HCT116 (cell line): Measurements from ENCODE around the gene TERF2IP.

Experiments
- EZH2 ChIP-seq: fragments of 200-600 bp; sonication (generic); IDR thresholded peaks from 2 replicates; pipeline ENCODE4 v1.6.1; 2017; ENCODE audit warnings: antibody characterized with exemption, mixed run types
- EZH2phosphoT487 ChIP-seq: fragments of 200-600 bp; IDR thresholded peaks from 2 replicates; pipeline ENCODE4 v1.6.1; 2018; ENCODE audit warnings: antibody characterized with exemption, borderline replicate concordance
- POLR2A ChIP-seq: IDR thresholded peaks from 2 replicates; pipeline ENCODE4 v1.7.0; 2011; ENCODE audit warnings: borderline replicate concordance; ENCODE audit not compliant: insufficient read depth, insufficient read length; ENCODE audit errors: extremely low read depth
- TF ChIP-seq, protein P1 (sequence below), 3 experiments: fragments of 200-600 bp in 1 of 3; sonication (generic) in 1 of 3; IDR thresholded peaks in 2 of 3; conservative IDR thresholded peaks in 1 of 3; 2 replicates each; pipeline ENCODE4 v1.5.1; 2012 to 2017; ENCODE audit warnings: low read depth in 2 of 3, low read length in 2 of 3, antibody characterized with exemption in 1 of 3, borderline replicate concordance in 1 of 3, control low read depth in 1 of 3, mild to moderate bottlenecking in 1 of 3, mixed read lengths in 1 of 3, mixed run types in 1 of 3, moderate library complexity in 1 of 3; ENCODE audit not compliant: insufficient read depth in 1 of 3

DNA sequence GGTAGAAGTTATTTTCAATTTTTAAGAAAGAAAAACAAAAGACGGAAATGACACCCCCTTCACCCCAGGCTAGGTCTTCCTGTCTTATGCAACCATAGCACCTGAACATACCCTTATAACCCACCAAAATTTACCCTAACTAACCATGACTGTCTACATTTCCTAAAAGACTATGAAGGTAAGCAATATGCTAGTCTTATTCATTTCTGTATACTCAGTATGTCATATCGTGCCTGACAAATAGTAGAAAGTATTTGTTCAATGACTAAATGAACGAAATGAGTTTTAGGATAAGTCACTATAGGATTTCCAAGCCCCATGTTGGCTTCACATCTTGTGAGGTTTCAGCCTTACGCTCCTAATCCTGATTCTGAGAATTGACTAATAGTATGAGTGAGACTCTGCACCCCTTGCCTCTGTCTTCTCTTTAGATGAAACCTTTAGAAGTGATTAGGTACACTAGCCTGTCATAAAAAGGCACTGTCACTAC, 31.0 kb upstream of the TERF2IP start:
- TF ChIP-seq EZH2phosphoT487 (no peak), POLR2A (no peak), EZH2 (no peak)
- TF ChIP-seq, protein P1, sequence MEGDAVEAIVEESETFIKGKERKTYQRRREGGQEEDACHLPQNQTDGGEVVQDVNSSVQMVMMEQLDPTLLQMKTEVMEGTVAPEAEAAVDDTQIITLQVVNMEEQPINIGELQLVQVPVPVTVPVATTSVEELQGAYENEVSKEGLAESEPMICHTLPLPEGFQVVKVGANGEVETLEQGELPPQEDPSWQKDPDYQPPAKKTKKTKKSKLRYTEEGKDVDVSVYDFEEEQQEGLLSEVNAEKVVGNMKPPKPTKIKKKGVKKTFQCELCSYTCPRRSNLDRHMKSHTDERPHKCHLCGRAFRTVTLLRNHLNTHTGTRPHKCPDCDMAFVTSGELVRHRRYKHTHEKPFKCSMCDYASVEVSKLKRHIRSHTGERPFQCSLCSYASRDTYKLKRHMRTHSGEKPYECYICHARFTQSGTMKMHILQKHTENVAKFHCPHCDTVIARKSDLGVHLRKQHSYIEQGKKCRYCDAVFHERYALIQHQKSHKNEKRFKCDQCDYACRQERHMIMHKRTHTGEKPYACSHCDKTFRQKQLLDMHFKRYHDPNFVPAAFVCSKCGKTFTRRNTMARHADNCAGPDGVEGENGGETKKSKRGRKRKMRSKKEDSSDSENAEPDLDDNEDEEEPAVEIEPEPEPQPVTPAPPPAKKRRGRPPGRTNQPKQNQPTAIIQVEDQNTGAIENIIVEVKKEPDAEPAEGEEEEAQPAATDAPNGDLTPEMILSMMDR (IDR thresholded peaks at IDR 0.05 in 2 of 3, conservative IDR thresholded peaks at IDR 0.05 in 1 of 3; ENCODE audit: borderline replicate concordance in 1 of 3, insufficient read depth in 1 of 3, low read depth in 2 of 3, low read length in 2 of 3) = no peak
